ENCODE data around the gene INPP5A. TPM values are rescaled to one million over a fixed set of nuclear protein-coding genes. Genes with fewer than 3 reads are reported as not detected.

The INPP5A gene
- total RNA-seq, 1 donor from 2014 or later, result 36.4 TPM

DNA sequence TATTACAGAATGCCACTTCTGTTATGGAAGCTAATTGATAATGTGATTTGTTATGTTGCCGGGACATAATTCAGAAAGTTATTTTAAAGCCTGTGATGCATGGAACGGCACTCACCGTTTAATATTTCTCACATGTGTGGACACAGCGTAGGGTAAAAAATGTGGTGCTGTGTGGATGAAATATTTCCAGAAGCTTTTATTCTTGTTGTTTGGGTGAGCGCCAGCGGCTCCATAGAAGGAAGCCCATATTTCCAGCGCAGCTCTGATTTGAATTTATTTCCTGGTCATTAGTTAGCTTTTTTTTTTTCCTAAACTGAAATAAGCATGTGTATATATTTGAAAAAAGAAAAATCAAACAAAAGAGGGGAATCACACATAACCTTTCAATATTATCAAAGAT is 268.5 kb downstream of the INPP5A start:
- no peaks in the 10 kb centered on the region for H3K9me3 Mint-ChIP-seq (ENCODE audit: unreplicated experiment)
- no peaks in the 10 kb centered on the region for H3K4me1 Mint-ChIP-seq (ENCODE audit: unreplicated experiment)
- TF ChIP-seq, protein P1, sequence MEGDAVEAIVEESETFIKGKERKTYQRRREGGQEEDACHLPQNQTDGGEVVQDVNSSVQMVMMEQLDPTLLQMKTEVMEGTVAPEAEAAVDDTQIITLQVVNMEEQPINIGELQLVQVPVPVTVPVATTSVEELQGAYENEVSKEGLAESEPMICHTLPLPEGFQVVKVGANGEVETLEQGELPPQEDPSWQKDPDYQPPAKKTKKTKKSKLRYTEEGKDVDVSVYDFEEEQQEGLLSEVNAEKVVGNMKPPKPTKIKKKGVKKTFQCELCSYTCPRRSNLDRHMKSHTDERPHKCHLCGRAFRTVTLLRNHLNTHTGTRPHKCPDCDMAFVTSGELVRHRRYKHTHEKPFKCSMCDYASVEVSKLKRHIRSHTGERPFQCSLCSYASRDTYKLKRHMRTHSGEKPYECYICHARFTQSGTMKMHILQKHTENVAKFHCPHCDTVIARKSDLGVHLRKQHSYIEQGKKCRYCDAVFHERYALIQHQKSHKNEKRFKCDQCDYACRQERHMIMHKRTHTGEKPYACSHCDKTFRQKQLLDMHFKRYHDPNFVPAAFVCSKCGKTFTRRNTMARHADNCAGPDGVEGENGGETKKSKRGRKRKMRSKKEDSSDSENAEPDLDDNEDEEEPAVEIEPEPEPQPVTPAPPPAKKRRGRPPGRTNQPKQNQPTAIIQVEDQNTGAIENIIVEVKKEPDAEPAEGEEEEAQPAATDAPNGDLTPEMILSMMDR (IDR thresholded peaks at IDR 0.05), result no peak
- H3K4me3 Mint-ChIP-seq (ENCODE audit: unreplicated experiment), result no peak overlapping the region
- no peak for DNase-seq (ENCODE audit: extremely low spot score, unreplicated experiment)
- peaks cover 2% of the 10 kb centered on the region for H3K27me3 Mint-ChIP-seq (ENCODE audit: unreplicated experiment)
- no peaks in the 10 kb centered on the region for H3K36me3 Mint-ChIP-seq (ENCODE audit: unreplicated experiment)
- H3K27ac Mint-ChIP-seq (ENCODE audit: unreplicated experiment), result no peak overlapping the region

DNA sequence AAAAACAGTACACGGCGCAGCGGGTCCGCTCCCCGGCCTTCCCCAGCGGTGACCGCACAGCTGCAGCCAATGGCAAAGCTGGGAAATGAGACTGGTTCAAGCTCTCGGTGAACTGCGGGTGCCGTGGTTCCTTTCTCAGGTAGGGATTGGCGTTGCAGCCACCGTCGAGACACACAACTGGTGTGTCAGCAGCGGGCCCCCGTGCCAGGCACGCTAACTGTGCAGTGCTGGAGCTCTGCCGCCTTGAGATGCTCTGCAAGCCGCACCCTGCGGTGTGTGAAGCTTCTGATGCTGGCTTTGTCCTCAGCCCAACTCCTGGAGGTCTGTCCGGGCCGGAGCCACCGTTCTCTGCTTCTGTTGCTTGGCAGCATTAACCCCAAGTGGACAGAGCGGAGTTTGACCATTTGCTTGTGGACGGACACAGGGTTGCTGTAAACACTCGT is 269.0 kb downstream of the INPP5A start:
- Mint-ChIP-seq H3K27me3 (ENCODE audit: unreplicated experiment) (peaks cover 2% of the 10 kb centered on the region), H3K4me1 (ENCODE audit: unreplicated experiment) (no peaks in the 10 kb centered on the region), H3K9me3 (ENCODE audit: unreplicated experiment) (no peaks in the 10 kb centered on the region), H3K27ac (ENCODE audit: unreplicated experiment) (no peak overlapping the region), H3K4me3 (ENCODE audit: unreplicated experiment) (no peak overlapping the region), H3K36me3 (ENCODE audit: unreplicated experiment) (no peaks in the 10 kb centered on the region)
- DNase-seq (ENCODE audit: extremely low spot score, unreplicated experiment), result no peak
- TF ChIP-seq, protein P1 (IDR thresholded peaks at IDR 0.05), result no peak

DNA sequence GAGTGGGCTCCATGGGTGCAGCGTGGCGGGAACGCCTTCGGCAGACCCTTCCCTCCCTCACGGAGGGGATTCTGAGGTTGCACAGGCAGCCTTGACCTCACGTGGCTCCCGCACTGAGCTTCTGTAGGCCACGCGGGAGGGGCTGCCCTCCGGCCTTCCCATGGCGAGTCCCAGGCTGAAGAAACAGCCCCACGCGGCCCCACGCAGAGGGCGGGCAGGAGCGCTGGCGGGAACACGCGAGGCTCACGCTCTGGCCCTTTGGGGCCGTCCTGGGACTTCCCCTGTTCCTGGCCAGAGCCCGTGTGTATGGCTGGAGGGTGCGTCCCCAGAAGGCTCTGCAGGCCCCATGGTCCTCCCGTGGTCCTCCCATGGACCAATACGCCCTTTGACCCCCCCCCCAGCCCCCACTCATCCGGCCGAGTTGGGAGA is 270.0 kb downstream of the INPP5A start:
- H3K27me3 Mint-ChIP-seq (ENCODE audit: unreplicated experiment), result peaks cover 2% of the 10 kb centered on the region
- no peaks in the 10 kb centered on the region for H3K9me3 Mint-ChIP-seq (ENCODE audit: unreplicated experiment)
- no peaks in the 10 kb centered on the region for H3K36me3 Mint-ChIP-seq (ENCODE audit: unreplicated experiment)
- no peaks in the 10 kb centered on the region for H3K4me1 Mint-ChIP-seq (ENCODE audit: unreplicated experiment)
- TF ChIP-seq, protein P1 (IDR thresholded peaks at IDR 0.05), result no peak
- H3K4me3 Mint-ChIP-seq (ENCODE audit: unreplicated experiment), result no peak overlapping the region
- H3K27ac Mint-ChIP-seq (ENCODE audit: unreplicated experiment), result no peak overlapping the region
- DNase-seq (ENCODE audit: extremely low spot score, unreplicated experiment), result no peak

DNA sequence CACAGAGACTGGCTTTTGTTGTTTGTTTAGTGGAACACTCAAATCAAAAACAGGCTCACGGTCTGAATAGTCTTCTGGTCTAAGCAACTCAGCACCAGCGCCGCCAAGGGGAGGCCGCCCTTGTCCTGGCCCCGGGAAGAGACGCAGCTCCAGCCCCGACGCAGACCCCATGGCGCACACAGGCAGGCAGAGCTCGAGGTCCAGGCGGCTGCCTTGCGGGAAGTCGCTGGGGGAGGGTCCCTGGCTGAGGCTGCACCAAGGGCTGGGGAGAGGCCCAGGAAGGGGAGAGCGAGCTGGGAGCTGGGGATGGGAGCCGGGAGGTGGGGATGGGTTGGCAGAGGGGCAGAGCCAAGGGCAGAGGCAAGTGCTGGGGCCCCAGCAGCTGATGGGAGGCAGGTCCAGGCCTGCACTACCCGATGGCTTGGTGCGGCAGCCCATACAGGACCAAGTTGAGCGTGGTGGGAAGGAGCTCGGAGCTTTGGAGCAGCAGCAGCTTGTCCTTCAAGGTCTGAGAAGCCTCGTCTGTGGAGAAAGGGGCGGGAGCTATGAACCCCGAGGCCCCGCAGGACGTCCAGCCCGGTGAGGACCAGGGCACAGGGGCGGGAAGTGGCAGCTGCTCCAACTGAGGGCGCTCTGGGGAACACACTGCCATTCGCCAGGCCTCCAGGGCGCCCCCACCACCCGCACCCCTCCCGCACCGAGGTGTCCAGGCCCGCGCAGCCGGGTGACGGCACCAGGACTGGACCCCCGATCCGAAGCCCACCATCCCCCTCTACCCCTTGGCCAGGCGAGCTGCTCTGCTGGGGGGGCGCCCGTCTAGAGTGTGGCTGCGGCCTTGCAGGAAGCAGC is 271.0 kb downstream of the INPP5A start:
- no peaks in the 10 kb centered on the region for H3K36me3 Mint-ChIP-seq (ENCODE audit: unreplicated experiment)
- H3K27ac Mint-ChIP-seq (ENCODE audit: unreplicated experiment), result no peak overlapping the region
- peaks cover 2% of the 10 kb centered on the region for H3K27me3 Mint-ChIP-seq (ENCODE audit: unreplicated experiment)
- no peak for DNase-seq (ENCODE audit: extremely low spot score, unreplicated experiment)
- TF ChIP-seq, protein P1 (IDR thresholded peaks at IDR 0.05), result no peak
- no peaks in the 10 kb centered on the region for H3K9me3 Mint-ChIP-seq (ENCODE audit: unreplicated experiment)
- no peaks in the 10 kb centered on the region for H3K4me1 Mint-ChIP-seq (ENCODE audit: unreplicated experiment)
- H3K4me3 Mint-ChIP-seq (ENCODE audit: unreplicated experiment), result no peak overlapping the region

DNA sequence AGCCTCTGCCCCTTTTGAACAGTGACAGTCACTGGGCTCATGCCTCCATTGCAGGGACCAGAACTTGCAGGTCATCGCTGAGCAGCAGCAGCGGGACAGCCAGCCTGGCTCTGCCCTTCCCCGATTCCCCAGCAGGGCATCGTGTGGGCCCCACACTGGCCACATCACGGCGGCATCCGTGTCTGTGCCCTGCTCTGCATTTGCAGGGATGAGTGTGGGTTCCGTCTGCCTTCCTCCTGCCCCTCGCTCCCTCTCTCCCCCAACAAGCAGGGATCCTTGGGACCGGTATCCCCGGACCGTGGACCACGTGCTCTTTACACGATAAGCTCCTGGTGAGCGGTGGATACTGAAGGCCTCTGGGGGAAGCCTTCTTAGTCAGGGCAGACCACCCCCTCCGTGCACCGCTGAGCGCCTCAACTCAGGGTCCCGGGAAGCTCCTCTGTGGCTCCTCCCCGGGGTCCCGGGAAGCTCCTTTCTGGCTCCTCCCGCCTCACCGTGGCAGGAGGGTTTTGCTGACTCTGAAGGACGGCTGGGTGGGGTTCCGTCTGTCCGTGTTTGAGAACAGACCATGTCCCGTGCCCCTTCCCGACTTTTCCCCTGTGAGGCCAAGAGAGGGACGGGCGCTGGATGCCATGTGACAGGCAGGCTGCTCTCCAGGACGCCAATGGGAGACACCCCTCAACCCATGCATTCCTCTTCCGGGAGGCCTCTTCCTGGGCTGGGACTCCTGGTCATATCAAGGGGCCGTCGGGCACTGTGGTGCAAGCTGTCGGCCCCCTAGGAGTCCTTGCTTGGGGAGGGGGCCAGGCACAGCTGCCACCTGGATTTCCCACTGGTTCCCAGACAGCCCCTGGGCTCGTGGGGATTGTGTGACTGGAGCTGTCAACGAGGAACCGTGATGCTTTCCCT is 271.9 kb downstream of the INPP5A start:
- Mint-ChIP-seq H3K4me1 (ENCODE audit: unreplicated experiment) (no peaks in the 10 kb centered on the region), H3K36me3 (ENCODE audit: unreplicated experiment) (no peaks in the 10 kb centered on the region), H3K27me3 (ENCODE audit: unreplicated experiment) (peaks cover 2% of the 10 kb centered on the region), H3K4me3 (ENCODE audit: unreplicated experiment) (no peak overlapping the region), H3K9me3 (ENCODE audit: unreplicated experiment) (no peaks in the 10 kb centered on the region), H3K27ac (ENCODE audit: unreplicated experiment) (no peak overlapping the region)
- DNase-seq (ENCODE audit: extremely low spot score, unreplicated experiment), result no peak
- TF ChIP-seq, protein P1 (IDR thresholded peaks at IDR 0.05), result no peak

All from osteocyte (in vitro differentiated cells).